NCI-H69 (cell line): ENCODE results near the gene INPP1.
"Not testable (repeated sequence)": the region's sequence is repeated elsewhere in the genome, so short reads cannot be mapped to it uniquely, and the experiment has no call there.

Experiments
- DNase-seq: peaks from one replicate; lab custom pipeline; 2025; lab: John Stamatoyannopoulos, UW

INPP1 gene

GRCh38 chr2:190343536-190344275 is at the start of gene INPP1:
Gene INPP1 (plus strand): TSS chr2:190343589. CDS start chr2:190360103, 16,514 bp downstream.
- peak; percentile 68 for DNase-seq

- DNase-seq = not testable (repeated sequence)
Observed at GRCh38 chr2:190297880-190298279, 45.5 kb upstream of the INPP1 start.

DNA sequence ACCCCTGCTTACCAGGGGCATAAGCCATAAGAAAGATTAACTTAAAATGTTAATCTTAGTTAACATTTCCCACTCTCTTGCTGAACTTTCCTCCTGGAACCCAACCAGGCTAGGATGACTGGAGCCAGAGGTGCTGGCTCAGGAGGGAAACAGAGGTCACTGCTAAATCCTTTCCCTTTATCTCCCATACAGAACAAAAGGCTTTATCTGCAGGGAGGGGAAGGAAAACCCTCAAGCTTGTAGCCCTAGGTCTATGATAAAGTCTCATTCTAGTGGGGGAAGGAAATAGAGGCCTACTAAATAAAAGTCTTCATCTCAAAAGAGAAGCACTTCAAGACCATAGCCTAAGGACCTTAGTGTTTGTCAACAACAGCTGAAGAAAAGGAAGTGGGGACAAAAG is 42.4 kb upstream of the INPP1 start:
- DNase-seq = no peak

- DNase-seq = no peak
Observed at GRCh38 chr2:190302052-190302451, 41.3 kb upstream of the INPP1 start.

- DNase-seq = no peak
Observed at GRCh38 chr2:190303647-190304046, 39.7 kb upstream of the INPP1 start.

DNA sequence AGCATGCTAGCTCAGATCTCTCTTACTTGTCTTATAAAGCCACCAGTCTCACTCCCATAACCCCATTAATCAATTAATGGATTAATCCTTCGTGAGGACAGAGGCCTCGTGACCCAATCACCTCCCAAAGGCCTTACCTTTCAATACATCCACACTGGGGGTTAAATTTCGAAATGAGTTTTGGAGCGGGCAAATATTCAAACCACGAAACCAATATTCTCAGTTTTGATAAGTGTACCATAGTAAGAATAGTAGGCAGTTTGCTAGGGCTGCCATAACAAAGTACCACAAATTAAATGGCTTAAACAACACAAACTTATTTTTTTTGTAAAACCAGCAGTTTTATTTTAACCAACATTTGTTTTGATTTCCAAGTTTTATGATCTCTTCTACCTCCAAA is 39.0 kb upstream of the INPP1 start:
- no peak for DNase-seq

DNA sequence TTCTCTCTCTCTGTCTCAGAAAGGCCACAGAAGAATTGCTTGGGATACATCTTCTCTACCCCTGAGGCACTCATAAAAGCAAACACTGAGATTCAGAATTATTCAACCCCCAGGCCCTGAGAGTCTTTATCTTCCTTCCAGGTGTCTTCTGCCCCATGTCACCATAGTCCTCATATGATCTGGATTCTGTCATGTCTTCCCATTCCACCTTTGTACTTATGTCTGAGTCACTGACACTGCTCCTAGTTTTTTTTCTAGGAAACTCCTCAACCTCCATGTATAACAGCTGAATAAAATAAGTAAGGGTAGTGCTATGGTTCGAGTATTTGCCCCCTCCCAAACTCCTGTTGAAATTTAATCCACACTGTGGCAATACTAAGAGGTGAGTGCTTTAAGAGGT is 35.4 kb upstream of the INPP1 start:
- DNase-seq = no peak

DNA sequence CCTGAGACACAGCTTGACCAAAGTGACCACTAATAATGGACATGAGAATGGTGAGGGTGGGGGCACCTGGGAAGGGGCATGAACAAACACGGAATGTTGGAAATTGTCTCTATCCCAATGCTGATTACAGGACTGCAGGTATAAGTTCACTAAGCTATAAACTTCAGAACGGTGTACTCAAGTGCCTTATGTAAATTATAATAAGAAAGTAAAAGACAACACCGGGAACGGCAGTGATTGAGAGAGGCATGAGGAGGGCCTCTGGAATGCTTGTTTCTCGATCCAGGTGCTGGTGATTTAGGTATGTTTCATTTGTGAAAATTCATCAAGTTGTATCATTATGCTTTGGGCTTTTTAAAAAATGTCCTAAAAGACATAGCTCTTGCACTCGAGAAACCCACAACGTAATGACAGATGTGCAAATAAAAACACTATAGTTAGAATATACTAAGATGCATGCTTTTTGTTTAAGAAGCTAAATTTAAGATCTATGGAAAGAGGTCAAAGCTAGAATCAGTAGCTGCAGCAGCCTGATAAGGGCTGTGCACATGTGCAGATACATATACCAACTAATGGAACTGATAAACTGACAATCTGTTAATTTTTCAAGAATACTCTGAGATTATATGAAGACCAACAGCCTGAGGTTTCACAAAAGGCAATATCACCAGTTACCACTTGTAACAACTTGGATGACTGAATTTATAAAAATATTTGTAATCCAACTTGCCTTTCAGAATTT is 31.3 kb upstream of the INPP1 start:
- DNase-seq = no peak

DNA sequence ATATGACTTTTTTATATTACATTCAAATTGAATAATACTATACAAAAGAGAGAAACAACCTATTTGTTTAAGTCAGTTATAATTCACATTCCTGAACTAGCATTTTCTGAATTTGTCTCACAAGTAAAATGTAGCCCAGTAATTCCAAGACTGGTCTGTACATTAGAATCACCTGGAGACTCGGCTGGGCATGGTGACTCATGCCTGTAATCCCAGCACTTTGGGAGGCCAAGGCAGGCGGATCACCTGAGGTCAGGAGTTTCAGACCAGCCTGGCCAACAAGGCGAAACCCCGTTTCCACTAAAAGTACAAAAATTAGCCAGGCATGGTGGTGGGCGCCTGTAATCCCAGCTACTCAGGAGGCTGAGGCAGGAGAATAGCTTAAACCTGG is 30.8 kb upstream of the INPP1 start:
- DNase-seq = not testable (repeated sequence)

DNA sequence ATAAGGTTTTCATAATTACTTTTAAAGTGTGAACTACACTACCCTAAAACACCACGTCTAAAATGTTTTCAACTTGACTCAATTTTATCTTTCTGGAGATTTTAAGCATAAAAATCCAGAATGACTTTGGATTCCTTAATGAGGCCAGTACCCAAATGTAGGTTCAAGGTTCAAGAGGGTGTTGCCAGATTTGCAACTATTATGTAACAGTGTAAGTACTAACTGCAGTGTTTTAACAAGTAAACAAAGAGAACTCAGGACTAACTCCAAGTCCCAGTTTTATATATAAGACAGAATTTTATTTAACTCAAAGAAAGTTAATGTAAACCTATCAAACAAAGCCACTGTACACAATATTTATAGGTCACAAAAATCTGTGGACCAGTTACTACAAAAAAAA is 29.5 kb upstream of the INPP1 start:
- DNase-seq = no peak

- DNase-seq = peak; percentile 11
Observed at GRCh38 chr2:190315273-190315672, 28.1 kb upstream of the INPP1 start.

DNA sequence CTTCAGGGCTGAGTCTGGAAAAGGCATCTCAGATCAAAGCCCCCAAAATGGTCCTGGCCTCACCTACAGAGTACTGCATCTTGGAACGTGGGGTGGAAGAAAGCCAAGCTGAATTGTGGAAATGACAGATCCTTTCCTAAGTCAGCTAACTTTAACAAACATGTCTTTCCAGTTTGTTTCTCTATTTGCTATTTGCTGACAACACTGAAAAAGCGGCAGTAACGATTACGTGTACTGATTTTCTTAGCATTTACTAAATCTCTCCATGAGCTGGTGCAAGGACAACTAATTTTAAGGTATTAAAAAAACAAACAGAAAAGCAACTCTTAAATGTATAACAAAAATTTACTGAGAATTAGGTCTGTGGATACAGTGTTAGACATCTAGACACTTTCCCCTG is 24.9 kb upstream of the INPP1 start:
- DNase-seq = no peak

DNA sequence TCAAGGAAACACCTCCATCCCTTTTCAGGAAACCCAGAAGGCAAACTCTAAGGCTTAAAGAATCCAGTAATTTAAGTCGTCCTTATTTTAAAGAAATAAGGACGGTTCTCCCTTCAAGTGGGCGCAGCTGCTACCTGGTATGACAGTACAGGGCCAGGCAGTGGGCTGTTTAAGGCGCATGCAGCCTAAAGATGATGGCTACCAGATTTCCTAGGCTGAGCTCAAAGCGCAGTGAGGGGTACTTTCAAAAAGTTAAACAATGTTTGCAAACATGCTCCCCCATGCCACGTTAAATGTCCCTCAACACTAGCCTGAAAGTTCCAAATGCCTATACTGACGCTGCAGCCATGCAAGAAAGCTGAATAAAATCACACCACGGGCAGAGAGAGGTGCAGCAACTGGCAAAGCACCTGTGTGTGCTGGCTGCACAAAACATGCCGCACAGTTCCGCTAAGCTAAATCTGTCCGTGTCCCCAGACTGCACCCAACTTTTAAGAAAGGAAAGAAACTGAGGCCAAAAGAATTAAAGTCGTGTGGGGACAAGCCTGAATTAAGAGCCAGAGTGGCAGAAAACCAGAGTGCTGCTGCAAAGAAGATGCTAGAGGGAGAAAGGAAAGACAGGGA is 24.3 kb upstream of the INPP1 start:
- peak; percentile 47 for DNase-seq

DNA sequence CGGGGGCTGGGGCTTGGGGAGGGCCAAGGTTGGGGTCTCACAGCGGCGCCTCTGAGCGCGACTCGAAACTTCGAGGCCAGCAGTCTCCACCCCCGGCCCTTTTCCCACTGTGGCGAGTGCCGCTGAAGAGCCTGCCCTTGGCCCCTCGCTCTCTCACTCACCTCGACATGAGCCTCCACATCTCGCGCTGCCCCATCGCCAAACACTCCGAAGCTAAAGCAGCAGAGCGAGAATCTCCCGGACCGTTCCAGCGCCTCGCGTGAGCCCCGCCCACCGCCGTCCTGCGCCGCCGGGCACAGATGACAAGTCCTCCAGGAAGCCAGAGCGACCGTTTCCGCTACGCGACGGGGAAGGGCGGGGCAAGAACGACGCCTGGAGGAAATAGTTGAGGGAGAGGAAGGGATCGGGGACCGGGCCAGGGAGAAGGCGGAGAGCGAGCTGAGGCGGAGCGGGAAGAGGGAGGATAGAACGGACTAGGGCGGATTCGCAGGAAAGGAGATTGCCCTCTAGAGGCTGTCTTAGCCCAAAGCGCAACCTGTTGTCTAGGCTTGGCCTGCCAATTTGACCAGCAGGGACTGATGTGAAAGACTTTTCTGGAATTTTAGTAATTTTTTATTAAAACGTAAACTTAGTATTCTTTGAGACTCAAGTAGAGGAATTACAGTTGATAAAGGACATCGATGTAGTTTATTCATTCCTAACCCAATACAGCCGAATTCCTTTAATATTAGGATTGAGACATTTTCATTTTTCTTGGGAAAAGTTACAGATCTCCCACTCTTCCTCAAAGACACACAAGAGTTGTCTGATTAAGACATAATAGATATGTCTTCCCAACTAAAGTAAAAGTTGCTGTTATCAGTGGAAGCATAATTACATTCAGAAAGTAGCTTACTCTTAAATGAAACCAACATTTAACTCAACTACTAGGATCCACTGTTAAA is 23.6 kb upstream of the INPP1 start, which contains the start of gene HIBCH:
Gene HIBCH, minus strand, starts transcription at position 272 of the 944 bp plus-strand sequence. Its CDS starts 76 bp downstream, at position 196.
- DNase-seq = peak; percentile 97

DNA sequence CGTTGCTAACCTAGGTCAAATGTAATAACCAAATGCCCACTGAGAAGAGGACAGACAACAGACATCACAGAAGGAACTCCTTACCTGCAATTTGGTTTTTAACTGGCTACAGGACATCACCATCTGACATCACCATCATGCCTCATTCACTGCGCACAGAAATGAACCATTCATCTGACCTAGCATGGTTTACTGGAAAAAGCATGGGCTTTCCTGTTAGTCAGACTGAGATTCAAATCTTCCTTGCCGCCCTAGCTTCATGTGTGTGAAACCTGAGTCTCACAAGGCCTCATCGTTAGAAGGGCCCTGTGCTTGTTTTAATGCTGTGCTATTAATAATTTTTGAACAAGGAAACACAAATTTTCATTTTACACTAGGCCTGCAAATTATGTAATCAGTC is 22.7 kb upstream of the INPP1 start:
- DNase-seq = no peak

GRCh38 chr2:190323406-190323805 is 20.0 kb upstream of the INPP1 start:
- DNase-seq = no peak

DNA sequence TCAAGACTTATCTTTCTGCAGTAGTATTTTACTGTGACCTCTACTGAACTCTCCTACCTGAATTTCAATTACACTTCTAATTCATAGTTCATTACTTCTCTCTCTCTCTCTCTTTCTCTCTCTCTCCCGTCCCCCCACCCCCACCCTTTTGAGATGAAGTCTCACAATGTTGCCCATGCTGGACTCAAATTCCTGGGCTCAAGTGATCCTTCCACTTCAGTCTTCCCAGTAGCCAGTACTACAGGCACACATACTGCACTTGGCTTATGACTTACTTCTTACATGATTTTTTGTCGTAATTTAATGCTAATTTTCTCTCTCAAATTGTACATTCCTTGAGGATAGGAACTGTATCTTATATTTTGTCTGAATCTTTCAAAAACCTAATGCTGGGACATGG is 17.8 kb upstream of the INPP1 start:
- no peak for DNase-seq

GRCh38 chr2:190327867-190328572 is 15.4 kb upstream of the INPP1 start:
- DNase-seq = no peak

GRCh38 chr2:190328573-190329147 is 14.7 kb upstream of the INPP1 start:
- DNase-seq = peak; percentile 5

- no peak for DNase-seq
Observed at GRCh38 chr2:190333395-190333794, 10.0 kb upstream of the INPP1 start.

- no peak for DNase-seq
Observed at GRCh38 chr2:190333928-190334327, 9.5 kb upstream of the INPP1 start.
